AG09319 (cell line): ENCODE measurements around the gene MAPKAP1.

Experiments used
- DNase-seq: peaks from one replicate; pipeline ENCODE4 v3.0.0-alpha.2; 2010; ENCODE audit warnings: low read depth; ENCODE audit errors: extremely low read depth
- CTCF ChIP-seq: IDR thresholded peaks from 2 replicates; pipeline ENCODE4 v1.5.1; 2011; ENCODE audit warnings: low read depth, mild to moderate bottlenecking, inconsistent platforms, low read length, moderate library complexity

Gene MAPKAP1

GRCh38 chr9:125497906-125498305, 209.1 kb downstream of the MAPKAP1 start:
- no peak for TF ChIP-seq CTCF

GRCh38 chr9:125497478-125497877, 209.5 kb downstream of the MAPKAP1 start:
- no peak for TF ChIP-seq CTCF
- DNase-seq: no peak

More at GRCh38 chr9:125497906-125498305, 209.1 kb downstream of the MAPKAP1 start:
- no peak for DNase-seq

- no peak for DNase-seq
Measured at GRCh38 chr9:125496313-125496834, 210.6 kb downstream of the MAPKAP1 start.

GRCh38 chr9:125495172-125496119, 211.6 kb downstream of the MAPKAP1 start:
- DNase-seq: no peak
- no peak for TF ChIP-seq CTCF

More at GRCh38 chr9:125496313-125496834, 210.6 kb downstream of the MAPKAP1 start:
- TF ChIP-seq CTCF: no peak

- no peak for TF ChIP-seq CTCF
- no peak for DNase-seq
Measured at GRCh38 chr9:125494653-125494915, 212.4 kb downstream of the MAPKAP1 start.

- no peak for TF ChIP-seq CTCF
- DNase-seq: no peak
Measured at GRCh38 chr9:125493881-125494652, 212.9 kb downstream of the MAPKAP1 start.

- DNase-seq: no peak
- no peak for TF ChIP-seq CTCF
Measured at GRCh38 chr9:125493384-125493783, 213.6 kb downstream of the MAPKAP1 start.
